ENCODE measurements around the gene SBNO1.
"Not testable (repeated sequence)": the region's sequence is repeated elsewhere in the genome, so short reads cannot be mapped to it uniquely, and the experiment has no call there.

SBNO1 gene

DNA sequence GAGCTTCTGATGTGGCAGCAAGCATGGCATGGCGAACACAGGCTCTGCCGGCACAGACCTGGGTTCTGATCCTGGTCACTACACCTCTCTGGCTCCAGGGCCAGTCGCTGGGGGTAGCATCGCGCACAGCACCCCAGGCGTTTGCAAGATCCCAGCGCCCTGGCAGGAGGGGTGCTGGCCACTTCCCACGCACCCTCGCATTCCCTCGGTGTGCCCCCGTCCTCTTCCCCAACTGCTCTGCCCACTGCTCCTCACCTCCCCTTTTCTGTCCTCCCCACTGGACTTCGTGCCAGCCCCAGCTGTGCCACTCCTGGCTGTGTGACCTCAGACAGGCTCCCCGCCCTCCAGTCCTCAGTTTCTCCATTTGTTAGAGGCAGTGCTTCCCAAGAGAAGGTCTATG, 95.8 kb downstream of the SBNO1 start:
- DNase-seq, result no peak

GRCh38 chr12:123267991-123268843, 96.4 kb downstream of the SBNO1 start:
- peak; percentile 83 for DNase-seq

DNA sequence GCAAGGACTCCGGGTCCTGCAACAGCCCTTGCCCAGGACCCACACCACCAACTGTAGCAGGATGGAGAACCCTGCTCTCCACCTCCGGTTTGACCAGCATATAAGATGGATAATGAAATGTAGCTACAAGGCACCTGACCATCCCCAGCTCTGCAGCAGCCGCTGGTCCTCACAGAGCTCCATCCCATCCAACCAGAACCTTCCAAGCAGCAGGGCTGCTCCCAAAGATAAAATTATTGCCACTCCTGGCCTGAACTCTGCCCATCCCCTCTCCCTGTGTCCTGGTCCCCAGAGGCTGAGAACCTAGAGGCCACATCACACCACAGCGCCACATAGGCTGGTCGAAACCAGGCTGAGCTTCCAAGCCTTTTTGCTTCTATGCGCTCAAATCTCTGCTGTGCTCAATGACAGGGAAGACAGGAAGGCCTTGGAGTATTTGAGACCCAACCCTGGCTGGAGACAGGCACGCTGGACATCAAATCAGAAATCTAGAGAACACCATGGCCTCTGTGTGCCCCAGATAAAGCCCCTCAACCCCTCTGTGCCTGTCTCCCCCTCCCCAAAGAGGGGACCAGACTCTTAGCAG, 97.2 kb downstream of the SBNO1 start:
- no peak for DNase-seq

DNA sequence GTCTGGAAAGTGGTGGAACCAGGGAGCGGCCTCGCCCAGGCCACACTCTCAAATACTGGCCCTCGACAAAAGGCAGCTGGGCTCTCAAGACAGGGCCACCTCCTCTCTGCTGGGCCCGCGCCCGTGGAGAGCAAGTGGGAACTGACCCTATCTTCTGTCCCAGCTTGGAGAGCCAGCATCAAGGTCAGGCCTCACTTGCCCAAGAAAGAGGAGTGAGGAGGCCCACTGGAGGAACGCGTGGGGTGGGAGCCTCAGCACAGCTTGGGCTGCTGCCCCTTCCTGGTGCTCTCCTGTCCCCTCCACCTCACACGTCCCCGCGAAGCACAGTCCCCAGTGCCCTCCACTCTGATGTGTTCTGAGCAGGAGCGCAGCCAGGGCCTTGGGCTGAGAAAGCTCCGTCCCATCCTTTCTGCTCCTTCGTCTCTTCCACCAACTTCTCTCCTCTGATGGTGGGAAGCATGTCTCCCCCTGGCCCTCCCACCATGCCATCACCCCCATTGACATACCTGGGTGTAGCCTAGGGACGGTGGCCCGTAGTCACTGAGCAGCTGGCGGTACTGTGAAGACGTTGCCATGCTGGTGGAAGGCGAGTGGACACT, 97.9 kb downstream of the SBNO1 start:
- DNase-seq, result no peak

DNA sequence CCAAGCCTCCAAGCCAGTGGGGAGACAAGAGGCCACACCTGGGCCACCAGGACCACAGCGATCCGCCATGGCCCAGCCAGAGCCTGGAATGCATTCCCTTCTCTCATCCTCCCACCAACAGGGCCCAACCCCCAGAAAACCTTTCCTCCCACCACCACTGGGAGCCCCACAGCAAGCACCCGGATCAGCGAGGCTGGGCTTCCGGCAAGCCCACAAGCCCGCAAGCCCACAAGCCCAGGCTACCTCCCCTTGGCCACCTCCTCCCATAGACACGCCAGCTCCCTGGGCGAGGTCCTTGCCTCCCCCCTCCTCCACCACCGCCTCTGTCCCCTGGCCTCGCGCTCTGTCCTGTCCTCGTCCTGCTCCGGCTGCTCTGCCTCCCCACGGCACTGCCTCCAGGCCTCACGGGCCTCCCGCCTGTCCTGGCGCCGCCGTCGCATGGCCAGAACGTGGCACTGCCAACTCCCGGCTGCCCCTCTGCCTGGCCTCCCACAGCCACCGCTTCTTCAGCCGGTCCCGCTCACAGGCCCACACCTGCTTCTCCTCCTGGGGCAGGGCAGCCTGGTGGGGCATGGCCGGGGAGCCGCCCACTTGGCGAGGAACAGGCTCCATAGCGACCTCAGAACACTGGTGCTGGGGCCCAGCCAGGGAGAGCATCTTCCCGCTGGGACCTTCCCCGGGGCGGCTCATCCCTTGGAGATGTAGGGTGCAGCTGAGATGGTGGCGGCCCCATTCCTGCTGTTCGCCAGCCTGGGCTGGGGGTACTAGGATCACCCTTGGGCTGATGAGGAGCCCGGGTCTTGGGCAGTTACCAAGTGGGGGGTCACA, 98.6 kb downstream of the SBNO1 start:
- no peak for DNase-seq

GRCh38 chr12:123264642-123265041, 100.0 kb downstream of the SBNO1 start:
- DNase-seq, result no peak

DNA sequence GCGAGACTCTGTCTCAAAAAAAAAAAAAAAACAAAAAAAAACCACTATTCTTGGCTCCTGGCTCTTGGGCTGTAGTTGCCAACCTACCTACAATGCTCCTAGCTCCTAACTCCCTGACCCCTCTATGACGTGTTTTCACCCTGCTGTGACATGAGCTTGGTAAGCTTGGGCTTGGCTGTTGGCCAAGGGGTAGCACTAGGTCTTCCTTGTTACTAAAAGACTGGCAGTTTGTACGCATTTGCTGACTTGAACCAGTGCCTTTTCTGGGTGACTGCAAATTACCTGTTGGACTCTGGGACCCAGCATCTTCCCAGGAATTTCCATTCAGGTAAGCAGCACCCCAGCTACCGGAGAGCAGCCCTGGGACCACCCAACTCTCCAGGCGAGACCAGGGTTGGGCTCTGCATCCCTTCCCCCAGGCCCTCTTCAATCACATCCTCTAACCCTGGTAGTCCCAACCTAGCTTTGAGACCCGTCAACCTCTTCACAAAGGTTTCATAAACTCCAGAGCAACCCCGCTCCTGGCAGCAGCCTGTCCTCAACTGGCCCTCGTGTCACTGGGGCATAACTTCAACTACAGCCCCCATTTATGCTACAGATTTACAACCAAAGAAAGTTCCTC, 101.3 kb downstream of the SBNO1 start:
- no peak for DNase-seq

- no peak for DNase-seq
These were observed 103.5 kb downstream of the SBNO1 start for GRCh38 chr12:123261196-123261595.

- DNase-seq, result no peak
These were observed 104.6 kb downstream of the SBNO1 start for GRCh38 chr12:123260081-123260480.

- DNase-seq, result no peak
These were observed 106.1 kb downstream of the SBNO1 start for GRCh38 chr12:123258593-123258992.

GRCh38 chr12:123254853-123255446, 109.7 kb downstream of the SBNO1 start:
- DNase-seq, result no peak

DNA sequence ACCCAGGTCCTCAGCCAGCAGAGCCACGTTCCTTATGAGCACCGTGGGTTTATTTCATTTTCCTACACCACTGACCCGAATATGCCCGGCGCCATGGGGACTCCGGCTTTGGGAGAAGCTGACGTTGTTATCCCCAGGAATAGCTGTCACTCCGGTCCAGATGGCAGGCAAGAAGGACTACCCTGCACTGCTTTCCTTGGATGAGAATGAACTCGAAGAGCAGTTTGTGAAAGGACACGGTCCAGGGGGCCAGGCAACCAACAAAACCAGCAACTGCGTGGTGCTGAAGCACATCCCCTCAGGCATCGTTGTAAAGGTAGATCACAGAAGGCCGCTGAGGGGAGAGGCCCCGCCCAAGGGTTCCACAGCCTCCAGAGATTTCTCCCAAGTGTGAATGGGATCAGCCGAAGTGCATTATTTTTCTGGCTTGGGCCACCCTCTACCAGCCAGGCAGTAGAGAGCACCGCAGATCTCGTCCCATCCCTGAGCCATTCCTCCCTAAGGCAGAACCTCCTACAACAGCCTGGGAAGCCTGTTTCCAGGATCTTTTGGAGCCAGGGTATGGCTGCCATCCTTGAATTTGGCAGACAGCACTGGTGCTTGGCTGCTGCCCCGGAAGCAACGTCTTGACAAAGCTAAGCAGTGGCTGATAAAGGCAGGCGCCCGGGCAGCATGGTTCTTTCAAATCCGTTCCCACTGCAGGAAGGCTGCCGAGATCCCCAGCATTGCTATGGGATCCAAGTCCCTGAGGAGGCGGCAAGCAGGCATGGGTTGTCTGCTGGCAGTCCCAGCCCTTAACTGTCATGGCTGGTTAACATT, 110.8 kb downstream of the SBNO1 start:
- DNase-seq, result no peak

GRCh38 chr12:123252365-123252764, 112.3 kb downstream of the SBNO1 start:
- DNase-seq, result not testable (repeated sequence)

- DNase-seq, result no peak
These were observed 113.1 kb downstream of the SBNO1 start for GRCh38 chr12:123251403-123252076.

GRCh38 chr12:123250471-123251383, 113.9 kb downstream of the SBNO1 start:
- DNase-seq, result peak; percentile 16

GRCh38 chr12:123248996-123249741, 115.5 kb downstream of the SBNO1 start:
- DNase-seq, result not testable (repeated sequence)

- DNase-seq, result not testable (repeated sequence)
These were observed 116.5 kb downstream of the SBNO1 start for GRCh38 chr12:123248129-123248528.

DNA sequence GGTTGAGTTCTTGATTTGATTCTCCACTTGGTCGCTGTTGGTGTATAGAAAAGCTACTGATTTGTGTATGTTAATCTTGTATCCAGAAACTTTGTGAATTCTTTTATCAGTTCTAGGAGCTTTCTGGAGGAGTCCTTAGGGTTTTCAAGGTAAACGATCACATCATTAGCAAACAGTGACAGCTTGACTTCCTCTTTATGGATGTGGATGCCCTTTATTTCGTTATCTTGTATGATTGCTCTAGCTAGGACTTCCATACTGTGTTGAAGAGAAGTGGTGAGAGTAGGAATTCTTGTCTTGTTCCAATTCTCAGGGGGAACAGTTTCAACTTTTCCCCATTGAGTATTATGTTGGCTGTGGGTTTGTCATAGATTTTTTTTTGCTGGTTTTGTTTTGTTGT, 119.0 kb downstream of the SBNO1 start:
- no peak for DNase-seq

Data from DMS79 treated with DMSO at 0.1 percent for 48 hours (cell line).